ENCODE measurements around the gene IL17RD.

GRCh38 chr3:57140894-57141293 lies 24.3 kb downstream of the IL17RD start:
- no peak for TF ChIP-seq CTCF (conservative IDR thresholded peaks at IDR 0.05; ENCODE audit: low read depth, low read length)
- TF ChIP-seq EZH2 (IDR thresholded peaks at IDR 0.05; ENCODE audit: borderline replicate concordance, low read depth, low read length, poor library complexity, severe bottlenecking), result no peak
